Mammary epithelial cell (primary cell): ENCODE data around the gene GCH1.

Source experiments
- EZH2 ChIP-seq: IDR thresholded peaks from 2 replicates; pipeline ENCODE4 v1.6.1; 2012; ENCODE audit warnings: low read length, inconsistent platforms, borderline replicate concordance
- TF ChIP-seq, protein P1 (sequence below), 2 donors: IDR thresholded peaks in 1 of 2; conservative IDR thresholded peaks in 1 of 2; 2 replicates each; pipeline ENCODE4 v1.5.1; 2011 to 2012; ENCODE audit warnings: inconsistent platforms in 2 of 2, low read length in 2 of 2, mild to moderate bottlenecking in 2 of 2, control low read depth in 1 of 2, low read depth in 1 of 2; ENCODE audit not compliant: insufficient read depth in 1 of 2; ENCODE audit errors: extremely low read depth in 1 of 2

DNA sequence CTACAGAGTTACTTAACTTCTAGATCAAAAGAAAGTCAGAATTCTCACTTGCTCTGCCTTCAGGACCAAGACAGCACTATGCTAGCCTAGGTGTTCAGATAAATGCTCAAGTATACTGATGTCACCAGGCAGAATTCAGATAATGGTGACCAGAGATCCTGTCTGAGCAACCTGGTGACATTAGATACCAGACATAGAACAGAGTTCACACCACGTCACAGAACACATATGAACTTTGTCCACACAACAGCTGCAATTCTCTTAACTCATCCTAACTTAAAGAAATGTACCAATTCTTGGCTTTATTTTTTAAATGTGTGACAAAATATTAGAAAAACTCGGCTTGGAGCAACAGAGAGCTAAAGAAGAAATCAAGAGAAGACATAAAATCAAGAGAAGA is 58.1 kb downstream of the GCH1 start:
- TF ChIP-seq, protein P1, sequence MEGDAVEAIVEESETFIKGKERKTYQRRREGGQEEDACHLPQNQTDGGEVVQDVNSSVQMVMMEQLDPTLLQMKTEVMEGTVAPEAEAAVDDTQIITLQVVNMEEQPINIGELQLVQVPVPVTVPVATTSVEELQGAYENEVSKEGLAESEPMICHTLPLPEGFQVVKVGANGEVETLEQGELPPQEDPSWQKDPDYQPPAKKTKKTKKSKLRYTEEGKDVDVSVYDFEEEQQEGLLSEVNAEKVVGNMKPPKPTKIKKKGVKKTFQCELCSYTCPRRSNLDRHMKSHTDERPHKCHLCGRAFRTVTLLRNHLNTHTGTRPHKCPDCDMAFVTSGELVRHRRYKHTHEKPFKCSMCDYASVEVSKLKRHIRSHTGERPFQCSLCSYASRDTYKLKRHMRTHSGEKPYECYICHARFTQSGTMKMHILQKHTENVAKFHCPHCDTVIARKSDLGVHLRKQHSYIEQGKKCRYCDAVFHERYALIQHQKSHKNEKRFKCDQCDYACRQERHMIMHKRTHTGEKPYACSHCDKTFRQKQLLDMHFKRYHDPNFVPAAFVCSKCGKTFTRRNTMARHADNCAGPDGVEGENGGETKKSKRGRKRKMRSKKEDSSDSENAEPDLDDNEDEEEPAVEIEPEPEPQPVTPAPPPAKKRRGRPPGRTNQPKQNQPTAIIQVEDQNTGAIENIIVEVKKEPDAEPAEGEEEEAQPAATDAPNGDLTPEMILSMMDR (conservative IDR thresholded peaks at IDR 0.05 in 1 of 2, IDR thresholded peaks at IDR 0.05 in 1 of 2; ENCODE audit: extremely low read depth in 1 of 2, insufficient read depth in 1 of 2, low read depth in 1 of 2, low read length in 2 of 2) = no peak
- TF ChIP-seq EZH2 = no peak
